SHP77 (cell line): ENCODE results near the gene MEIS3.
"Not testable (repeated sequence)": the region's sequence is repeated elsewhere in the genome, so short reads cannot be mapped to it uniquely, and the experiment has no call there.

Experiments used
- DNase-seq, 2 experiments: peaks; one replicate each; lab custom pipeline; 2025; lab: John Stamatoyannopoulos, UW

Gene MEIS3

DNA sequence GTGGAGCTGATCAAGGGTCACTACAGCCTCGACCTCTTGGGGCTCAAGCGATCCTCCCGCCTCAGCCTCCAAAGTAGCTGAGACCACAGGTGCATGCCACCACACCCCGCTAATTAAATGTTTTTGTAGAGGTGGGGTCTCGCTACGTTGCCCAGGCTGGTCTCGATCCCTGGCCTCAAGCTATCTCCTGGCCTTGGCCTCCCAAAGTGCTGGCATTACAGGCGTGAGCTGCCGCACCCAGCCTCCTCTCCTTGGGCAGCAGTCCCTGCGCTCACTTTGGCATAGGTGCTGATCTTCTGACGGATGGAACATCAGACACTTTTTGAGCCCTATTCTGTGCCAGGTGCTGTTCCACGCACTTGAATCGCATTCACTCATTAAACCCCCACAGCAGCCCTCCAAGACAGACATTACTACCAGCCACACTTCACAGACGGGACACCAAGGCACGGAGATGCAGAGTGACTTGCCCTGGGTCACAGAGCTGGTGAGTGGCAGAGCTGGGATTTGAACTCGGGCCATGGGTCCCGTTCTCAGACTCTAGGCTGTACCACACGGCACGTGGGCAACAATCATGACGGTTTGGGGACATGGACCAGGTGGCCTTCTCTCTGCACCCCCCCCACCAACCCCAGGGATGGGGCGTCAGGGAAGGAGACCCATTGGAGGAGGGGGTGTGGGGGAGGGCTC is 3.2 kb downstream of the MEIS3 start:
- DNase-seq, result no peak

DNA sequence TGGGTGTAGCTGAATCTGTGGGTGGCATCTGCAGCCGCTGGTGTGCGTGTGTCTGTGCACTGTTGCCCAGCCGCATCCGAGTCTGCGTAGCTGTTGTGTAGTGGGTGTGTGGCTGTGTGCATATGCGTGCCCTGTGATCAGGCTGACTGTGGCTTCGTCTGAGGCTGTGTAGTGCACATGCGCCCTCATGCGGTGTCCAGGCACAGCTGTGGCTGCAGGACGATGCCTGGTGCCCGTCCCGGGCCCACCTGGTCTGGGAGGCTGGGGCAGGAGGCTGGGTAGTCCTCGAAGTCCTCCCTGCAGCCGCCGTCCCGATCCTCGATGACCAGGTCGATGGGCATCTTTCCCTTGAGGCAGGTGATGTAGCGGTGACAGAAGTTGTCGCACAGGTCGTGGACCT is 4.9 kb downstream of the MEIS3 start:
- DNase-seq, result no peak

DNA sequence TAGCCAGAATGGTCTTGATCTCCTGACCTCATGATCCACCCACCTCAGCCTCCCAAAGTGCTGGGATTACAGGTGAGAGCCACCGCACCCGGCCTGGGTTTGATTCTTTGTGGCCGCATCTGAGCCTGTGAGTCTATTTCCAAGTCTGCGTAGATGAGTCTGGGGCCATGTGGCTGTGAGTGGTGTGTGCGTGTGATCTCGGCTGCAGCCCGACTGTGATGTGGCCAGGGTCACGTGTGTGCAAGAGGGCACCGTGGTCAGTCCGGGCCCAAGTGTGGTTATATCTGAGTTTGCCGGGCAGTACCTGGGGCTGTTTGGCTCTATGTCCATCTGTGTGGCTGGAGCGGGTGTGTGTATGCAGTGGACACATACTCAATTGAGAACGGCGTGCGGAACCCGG is 5.4 kb downstream of the MEIS3 start:
- no peak for DNase-seq

DNA sequence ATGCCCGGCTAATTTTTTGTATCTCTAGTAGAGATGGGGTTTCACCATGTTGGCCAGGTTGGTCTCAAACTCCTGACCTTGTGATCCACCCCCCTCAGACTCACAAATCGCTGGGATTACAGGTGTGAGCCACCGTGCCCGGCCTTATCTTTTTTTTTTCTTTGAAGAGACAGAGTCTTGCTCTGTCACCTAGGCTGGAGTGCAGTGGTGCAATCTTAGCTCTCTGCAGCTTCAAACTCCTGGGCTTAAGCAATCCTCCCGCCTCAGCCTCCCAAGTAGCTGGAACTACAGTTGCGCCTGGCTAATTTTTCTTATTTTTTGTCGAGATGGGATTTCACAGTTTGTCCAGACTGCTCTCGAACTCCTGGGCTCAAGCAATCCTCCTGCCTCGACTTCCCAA is 7.6 kb downstream of the MEIS3 start:
- not testable (repeated sequence) for DNase-seq

DNA sequence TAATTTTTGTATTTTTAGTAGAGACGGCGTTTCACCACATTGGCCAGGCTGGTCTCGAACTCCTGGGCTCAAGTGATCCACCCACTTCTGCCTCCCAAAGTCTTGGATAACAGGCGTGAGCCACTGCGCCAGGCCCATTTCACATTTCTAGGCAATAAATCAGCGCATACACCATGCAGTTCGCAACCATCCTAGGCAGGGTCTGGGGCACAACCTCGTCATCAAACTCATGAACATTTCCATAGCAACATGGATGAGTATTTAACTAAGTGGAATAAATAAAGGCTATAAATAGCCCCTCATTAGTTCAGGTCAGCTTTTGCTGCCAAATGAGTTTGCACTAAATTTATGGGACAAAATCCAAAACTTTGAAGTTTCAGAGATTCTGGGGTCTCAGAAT is 8.2 kb downstream of the MEIS3 start:
- no peak for DNase-seq

DNA sequence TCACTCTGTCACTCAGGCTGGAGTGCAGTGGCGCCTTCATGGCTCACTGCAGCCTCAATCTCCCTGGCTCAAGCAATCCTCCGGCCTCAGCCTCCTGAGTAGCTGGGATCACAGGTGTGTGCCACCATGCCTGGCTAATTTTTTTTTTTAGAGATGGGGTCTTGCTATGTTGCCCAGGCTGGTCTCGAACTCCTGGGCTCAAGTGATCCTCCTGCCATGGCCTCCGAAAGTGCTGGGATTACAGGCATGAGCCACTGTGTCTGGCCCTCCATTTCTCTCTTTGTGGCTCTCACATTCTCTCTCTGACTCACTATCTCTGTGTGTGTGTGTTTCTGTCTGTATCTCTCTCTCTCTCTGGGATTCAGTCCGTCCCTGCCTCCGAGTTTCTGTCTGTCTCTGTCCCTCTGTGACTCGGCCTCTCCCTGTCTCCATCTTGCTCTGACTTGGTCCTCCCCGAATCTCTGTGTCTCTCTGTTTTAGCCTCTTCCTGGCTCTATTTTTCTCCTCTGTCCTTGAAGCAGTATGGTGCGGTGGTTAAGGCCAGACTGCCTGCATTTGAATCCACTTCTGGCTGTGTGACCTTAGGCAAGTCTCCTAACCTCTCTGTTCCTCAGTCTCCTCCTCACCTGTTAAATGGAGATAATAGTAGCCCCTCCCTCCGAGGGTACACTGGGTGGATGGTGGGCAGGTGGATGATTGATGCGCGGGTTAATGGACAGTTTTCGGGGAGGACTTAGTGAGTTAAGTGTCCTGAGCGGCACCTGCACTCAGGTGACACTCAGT is 11.0 kb downstream of the MEIS3 start:
- no peak for DNase-seq

DNA sequence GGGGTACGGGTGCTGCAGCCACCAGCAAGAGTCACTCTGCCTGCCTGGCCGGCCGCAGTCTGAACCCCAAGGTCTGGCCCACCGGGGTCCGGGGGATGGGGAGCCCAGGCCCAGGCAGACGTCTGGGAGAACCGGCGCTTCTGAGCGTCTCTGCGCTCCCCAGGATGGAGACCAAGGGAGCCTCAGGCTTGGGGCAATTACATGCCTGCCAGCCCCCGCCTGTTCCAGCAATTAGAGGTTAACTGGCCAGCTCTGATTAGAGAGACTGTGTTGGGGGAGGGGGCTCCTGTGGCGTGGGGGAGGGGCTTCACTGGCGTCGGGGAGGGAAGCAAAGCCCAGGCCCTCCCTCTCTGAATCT is 11.9 kb downstream of the MEIS3 start:
- no peak for DNase-seq

DNA sequence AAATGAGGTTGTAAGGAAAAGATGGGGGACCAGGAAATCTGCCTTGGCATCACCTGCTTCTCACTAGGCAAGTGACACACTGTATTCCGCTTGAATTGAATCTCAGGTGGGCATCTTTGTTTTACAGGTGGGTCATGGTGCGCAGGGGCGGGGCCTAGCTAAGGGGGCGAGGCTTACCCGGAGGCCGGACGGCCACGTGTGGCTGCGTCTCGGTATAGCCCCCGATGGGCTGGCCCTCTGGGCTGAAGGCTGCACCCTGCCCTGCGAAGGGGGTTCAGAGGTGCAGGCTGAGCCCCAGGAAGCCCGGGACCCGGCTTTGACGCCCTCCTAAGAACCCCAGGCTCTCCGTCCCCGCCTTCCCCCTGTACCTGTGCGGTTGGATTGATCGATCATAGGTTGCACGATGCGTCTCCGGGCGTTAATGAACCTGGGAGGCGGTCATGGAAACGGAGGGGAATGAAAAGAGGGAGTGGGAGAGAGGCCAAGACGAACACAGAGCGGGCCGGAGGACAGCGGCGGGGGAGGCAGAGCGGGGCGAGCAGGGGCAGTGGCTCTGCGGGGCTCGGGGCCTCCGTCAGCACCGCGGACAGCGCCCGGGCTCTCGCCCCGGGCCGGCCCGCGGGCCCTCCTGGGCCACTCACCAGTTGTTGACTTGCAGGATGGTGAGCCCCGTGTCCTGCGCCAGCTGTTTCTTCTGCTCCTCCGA is 12.5 kb downstream of the MEIS3 start:
- DNase-seq, result no peak

DNA sequence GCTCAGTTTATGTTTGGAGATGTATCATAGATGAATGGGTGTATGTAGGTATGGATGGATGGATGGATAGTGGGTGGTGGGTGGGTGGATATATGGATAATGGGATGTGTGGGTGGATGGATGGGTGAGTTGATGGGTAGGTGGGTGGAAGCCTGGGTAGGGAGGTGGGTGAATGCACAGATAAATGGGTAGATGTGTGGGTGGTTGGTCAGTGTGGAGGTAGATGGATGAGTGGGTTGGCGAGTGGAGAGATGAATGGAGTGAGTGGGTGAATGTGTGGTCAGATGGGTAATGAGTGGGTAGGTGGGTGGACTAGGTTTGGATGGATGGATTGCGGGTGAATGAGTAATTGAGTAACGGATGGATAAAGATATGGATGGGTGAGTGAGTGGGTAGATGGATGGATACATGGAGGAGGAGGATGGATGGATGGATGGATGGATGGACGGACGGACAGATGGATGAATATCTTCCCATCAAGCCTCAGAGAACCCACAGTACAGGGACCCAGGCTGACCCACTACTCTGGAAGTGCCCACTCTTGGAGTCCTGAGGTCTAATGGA is 13.4 kb downstream of the MEIS3 start:
- DNase-seq, result no peak

DNA sequence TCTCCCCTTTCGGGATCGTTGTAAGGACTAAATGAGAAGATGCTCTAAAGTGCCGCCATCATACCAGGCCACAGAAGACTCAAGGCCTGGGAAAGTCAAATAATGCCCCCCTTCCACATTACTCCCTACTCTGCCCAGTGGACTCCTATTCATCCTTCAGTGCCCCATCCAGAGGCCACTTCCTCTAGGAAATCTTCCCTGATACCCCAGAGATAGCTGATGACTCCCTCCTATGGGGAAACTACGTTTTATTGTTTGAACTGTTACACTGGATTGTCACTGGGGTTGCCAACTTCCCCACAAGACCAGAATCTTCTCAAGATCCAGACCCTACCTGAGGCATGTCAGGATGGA is 14.2 kb downstream of the MEIS3 start:
- DNase-seq, result no peak

DNA sequence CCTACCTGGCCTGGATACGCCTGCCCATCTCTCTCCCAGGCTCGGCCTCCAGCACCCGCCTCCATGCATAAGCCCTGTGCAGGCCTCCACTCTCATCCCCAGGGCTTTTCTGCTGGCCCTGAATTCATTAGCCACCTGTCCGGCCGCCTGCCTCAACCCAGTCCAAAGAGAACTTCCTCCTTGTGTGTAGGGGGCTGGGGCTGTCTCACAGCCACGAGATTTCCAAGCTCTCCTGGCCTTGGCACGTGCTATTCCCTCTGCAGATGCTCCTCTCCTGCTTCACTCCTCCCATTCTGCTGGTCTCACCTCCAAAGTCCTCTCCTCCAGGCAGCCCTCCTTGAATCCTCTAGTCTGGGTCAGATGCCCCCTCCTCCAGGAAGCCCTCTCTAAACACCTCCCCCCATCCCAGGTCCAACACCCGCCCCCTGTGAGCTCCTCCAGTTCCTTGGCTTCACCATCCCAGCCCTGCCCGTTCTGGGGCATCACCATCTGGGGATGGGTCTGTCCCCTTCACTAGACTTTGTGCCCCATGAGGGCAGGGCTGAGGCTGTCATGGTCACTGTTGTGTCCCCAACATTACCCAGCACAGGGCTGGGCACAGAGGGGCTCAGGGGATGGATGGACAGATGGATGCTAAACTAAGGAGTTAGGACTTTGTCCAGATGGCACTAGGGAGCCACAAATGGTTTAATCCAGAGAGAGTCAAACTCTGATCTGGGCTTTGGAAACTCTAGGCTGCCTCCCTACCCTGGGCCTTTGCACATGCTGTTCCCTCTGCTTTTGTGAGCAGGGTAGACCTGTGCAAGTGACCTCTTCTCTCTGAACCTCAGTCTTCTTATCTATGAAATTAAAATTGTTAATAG is 14.8 kb downstream of the MEIS3 start:
- DNase-seq, result no peak

DNA sequence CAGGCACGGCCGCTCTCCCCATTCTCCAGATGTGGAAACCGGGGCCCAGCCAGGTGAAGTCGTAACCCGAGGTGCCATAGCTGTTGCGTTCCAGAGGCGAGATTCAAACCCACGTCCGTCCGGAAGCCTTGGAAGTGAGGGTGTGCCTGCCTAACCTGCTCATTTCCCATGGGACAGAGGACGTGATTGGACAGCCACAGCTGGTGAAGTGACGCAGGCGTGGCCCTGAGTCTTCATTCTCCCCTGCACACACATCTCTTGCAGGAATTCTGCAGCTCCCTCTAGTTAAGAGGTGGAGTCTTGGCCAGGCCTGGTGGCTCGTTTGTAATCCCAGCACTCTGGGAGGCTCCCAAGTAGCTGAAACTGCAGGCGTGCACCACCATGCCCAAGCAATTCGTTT is 16.8 kb downstream of the MEIS3 start:
- DNase-seq, result no peak

DNA sequence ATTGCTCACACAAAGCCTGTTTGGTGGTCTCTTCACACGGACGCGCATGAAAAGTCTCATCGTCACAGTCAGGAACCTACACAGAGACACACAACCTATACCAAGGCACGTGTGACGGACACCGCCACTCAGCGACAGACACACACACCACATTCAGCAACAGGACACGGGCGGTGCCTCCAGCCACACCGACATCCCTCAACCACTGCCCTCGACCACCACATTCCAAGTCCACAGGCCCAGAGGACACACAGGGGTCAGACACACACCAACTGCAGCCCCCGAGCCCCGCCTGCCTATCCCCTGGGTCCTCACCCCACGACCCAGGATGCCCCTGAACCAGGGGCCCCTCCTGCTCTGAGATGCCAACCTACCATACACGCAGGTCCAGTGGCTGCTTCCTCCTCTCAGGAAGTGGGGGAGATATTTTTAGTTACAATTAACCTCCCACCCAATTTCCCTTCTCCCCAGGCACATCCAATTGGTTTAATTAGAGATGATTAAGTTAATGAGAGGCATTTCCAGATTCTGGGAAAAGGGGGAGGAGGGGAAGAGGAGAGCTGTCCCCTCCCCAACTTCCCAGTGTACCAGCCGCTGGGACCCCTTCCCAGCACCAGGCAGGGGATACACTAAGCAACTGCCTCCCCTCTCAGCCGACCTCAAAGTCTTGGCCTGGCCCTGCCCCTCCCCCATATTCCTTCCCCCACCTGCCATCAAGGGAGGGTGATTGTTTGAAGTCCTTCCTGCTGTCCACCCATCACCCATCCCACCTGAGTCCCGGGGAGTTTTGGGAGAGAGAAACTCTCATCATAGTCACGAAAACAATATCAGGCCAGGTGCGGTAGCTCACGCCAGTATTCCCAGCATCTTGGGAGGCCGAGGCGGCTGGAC is 20.4 kb downstream of the MEIS3 start:
- no peak for DNase-seq

DNA sequence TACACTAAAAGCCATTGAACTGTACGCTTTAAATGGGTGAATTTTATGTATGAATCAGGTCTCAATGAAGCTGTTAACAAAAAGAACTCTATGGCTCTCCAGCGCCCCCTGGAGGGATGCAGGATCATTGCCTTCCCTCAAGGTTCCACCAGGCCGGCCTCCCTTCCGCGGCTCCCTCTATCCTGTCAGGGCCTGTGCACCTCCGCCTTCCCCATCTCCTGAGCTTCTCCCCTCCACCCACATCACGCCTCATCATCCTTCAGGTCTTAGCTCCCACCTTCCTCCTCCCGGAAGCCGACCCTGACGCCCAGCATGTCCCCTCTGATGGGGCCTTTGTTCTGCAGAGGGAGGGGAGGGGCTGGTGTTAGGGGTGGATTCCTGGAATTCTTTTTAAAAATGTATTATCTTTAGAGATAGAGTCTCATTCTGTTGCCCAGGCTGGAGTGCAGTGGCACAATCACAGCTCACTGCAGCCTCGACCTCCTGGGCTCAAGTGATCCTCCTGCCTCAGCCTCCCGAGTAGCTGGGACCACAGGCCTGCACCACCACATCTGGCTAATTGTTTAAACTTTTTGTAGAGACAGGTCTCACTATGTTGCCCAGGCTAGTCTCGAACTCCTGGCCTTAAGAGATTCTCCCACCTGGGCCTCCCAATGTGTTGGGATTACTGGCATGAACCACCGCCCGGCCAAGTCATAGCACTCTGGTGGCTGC is 27.7 kb downstream of the MEIS3 start:
- DNase-seq, result peak; percentile 36 to 53

DNA sequence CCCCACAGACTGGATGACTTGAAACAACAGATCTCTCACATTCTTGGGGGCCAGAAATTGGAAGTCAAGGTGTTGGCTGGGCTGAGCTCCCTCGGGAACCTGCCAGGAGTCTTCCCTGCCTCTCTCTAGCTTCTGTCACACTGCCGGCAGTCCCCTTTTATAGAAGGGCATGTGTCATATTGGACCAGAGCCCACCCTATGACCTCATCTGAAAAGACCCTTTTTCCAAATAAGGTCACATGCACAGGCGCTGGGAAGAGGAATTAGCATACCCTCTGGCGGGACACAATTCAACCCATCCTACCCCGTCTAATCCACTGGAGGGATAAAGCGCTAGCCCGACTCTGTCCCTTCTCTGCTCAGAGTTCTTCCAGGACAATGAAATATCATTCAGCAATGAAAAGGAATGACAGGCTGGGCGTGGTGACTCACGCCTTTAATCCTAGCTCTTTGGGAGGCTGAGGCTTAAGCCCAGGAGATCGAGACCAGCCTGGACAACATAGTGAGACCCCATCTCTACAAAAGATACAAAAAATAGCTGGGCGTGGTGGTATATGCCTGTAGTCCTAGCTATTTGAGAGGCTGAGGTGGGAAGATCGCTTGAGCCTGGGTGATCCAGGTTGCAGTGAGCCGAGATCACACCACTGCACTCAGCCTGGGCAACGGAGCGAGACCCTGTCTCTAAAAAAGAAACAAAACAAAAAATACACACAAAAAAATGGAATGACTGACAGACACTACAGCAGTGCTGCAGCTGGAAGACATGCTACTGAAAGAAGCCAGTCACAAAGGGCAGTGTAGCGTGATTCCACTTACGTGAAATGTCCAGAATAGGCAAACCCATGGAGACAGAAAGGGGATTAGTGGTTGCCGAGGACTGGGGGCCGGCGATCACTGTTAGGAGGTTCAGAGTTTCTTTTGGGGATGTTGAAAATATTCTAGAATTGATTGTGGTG is 28.5 kb downstream of the MEIS3 start:
- DNase-seq, result no peak

DNA sequence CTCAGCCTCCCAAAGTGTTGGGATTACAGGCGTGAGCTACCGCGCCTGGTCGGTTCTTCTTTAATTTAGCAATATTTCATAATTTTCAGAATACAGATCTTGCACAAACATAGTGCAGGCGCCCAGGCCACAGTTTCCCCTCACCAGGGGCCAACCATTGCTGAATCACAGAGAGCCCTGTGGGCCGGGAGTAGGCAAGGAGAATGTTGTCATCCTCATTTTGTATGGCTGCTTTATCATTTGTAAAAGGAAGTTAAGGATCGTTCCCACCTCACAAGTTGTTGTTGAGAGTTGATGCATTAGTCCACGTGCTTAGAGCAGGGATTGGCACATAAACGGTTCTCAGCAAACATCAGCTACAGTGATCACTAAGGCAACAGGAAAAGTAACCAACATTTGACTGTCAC is 30.2 kb downstream of the MEIS3 start:
- DNase-seq, result no peak

DNA sequence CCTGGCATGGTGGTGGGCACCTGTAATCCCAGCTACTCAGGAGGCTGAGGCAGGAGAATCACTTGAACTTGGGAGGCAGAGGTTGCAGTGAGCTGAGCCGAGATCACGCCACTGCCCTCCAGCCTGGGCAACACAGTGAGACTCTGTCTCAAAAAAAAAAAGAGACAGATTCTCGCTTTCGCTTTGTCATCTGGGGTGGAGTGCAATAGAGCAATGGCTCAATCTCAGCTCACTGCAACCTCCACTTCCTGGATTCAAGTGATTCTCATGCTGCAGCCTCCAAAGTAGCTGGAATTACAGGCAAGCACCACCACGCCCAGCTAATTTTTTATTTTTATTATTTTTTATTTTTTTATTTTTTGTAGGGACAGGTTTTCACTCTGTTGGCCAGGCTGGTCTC is 30.6 kb downstream of the MEIS3 start:
- not testable (repeated sequence) for DNase-seq

DNA sequence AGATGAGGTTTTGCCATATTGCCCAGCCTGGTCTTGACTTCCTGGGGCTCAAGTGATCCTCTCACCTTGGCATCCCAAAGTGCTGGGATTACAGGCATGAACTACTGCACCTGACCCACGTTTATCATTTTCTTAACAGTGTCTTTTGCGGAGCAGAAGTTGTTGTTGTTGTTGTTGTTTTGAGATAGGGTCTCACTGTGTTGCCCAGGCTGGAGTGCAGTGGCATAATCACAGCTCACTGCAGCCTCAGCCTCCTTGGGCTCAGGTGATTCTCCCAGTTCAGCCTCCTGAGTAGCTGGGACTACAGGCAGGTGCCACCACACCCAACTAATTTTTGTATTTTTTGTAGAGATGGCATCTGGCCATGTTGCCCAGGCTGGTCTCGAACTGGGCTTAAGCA is 31.7 kb downstream of the MEIS3 start:
- not testable (repeated sequence) for DNase-seq

DNA sequence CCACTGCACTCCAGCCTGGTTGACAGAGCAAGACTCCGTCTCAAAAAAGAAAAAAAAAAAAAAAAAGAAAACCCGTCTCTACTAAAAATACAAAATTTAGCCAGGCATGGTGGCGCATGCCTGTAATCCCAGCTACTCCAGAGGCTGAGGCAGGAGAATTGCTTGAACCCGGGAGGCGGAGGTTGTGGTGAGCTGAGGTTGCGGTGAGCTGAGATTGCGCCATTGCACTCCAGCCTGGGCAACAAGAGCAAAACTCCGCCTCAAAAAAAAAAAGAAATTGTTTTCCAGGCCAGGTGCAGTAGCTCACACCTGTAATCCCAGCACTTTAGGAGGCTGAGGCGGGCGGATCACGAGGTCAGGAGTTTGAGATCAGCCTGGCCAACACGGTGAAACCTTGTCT is 32.7 kb downstream of the MEIS3 start:
- not testable (repeated sequence) for DNase-seq
